HG03432 (cell line): ENCODE measurements around the gene COX7B2.

Experiments
- ATAC-seq: cut with Tn5 transposase; IDR thresholded peaks from one replicate; pipeline ENCODE4 v1.9.1; 2021; ENCODE audit warnings: mild to moderate bottlenecking, moderate library complexity; ENCODE audit not compliant: unreplicated experiment

Gene COX7B2

GRCh38 chr4:46909078-46909477, at the start of gene COX7B2:
Gene COX7B2 (minus strand): TSS chr4:46909245. CDS start chr4:46735192, 174,053 bp downstream.
- ATAC-seq = no peak

GRCh38 chr4:46956451-46956850, 47.4 kb upstream of the COX7B2 start:
- no peak for ATAC-seq

GRCh38 chr4:46955601-46956000, 46.6 kb upstream of the COX7B2 start:
- no peak for ATAC-seq

- ATAC-seq = no peak
Measured at GRCh38 chr4:46954643-46955042, 45.6 kb upstream of the COX7B2 start.

GRCh38 chr4:46953564-46953963, 44.5 kb upstream of the COX7B2 start:
- no peak for ATAC-seq

- ATAC-seq = no peak
Measured at GRCh38 chr4:46952451-46952850, 43.4 kb upstream of the COX7B2 start.

- no peak for ATAC-seq
Measured at GRCh38 chr4:46950826-46951225, 41.8 kb upstream of the COX7B2 start.

GRCh38 chr4:46949822-46950221, 40.8 kb upstream of the COX7B2 start:
- no peak for ATAC-seq

- no peak for ATAC-seq
Measured at GRCh38 chr4:46947541-46947940, 38.5 kb upstream of the COX7B2 start.

- ATAC-seq = no peak
Measured at GRCh38 chr4:46946919-46947536, 38.0 kb upstream of the COX7B2 start.

- ATAC-seq = no peak
Measured at GRCh38 chr4:46945062-46945461, 36.0 kb upstream of the COX7B2 start.

- no peak for ATAC-seq
Measured at GRCh38 chr4:46944345-46944744, 35.3 kb upstream of the COX7B2 start.

GRCh38 chr4:46937493-46937892, 28.4 kb upstream of the COX7B2 start:
- ATAC-seq = no peak

GRCh38 chr4:46934726-46935125, 25.7 kb upstream of the COX7B2 start:
- ATAC-seq = no peak

- no peak for ATAC-seq
Measured at GRCh38 chr4:46933686-46934085, 24.6 kb upstream of the COX7B2 start.

- peak; percentile 79 for ATAC-seq
Measured at GRCh38 chr4:46931981-46932380, 22.9 kb upstream of the COX7B2 start.

- ATAC-seq = no peak
Measured at GRCh38 chr4:46930891-46931290, 21.8 kb upstream of the COX7B2 start.

GRCh38 chr4:46927201-46927600, 18.2 kb upstream of the COX7B2 start:
- no peak for ATAC-seq

- no peak for ATAC-seq
Measured at GRCh38 chr4:46924789-46925529, 15.9 kb upstream of the COX7B2 start.

- no peak for ATAC-seq
Measured at GRCh38 chr4:46922205-46922604, 13.2 kb upstream of the COX7B2 start.

- no peak for ATAC-seq
Measured at GRCh38 chr4:46908148-46908547, 897 bp downstream of the COX7B2 start.

GRCh38 chr4:46900082-46900481, 9.0 kb downstream of the COX7B2 start:
- no peak for ATAC-seq

GRCh38 chr4:46894826-46895225, 14.2 kb downstream of the COX7B2 start:
- no peak for ATAC-seq
